GM18505 (cell line): ENCODE results near the gene MAPK11.

Experiments used
- ATAC-seq: cut with Tn5 transposase; IDR thresholded peaks from one replicate; pipeline ENCODE4 v1.9.1; 2021; ENCODE audit not compliant: unreplicated experiment
- POLR2A ChIP-seq: IDR thresholded peaks from 4 replicates; pipeline ENCODE4 v1.6.1; 2011; ENCODE audit warnings: borderline replicate concordance; ENCODE audit not compliant: insufficient read depth, insufficient read length; ENCODE audit errors: extremely low read depth

MAPK11 gene

DNA sequence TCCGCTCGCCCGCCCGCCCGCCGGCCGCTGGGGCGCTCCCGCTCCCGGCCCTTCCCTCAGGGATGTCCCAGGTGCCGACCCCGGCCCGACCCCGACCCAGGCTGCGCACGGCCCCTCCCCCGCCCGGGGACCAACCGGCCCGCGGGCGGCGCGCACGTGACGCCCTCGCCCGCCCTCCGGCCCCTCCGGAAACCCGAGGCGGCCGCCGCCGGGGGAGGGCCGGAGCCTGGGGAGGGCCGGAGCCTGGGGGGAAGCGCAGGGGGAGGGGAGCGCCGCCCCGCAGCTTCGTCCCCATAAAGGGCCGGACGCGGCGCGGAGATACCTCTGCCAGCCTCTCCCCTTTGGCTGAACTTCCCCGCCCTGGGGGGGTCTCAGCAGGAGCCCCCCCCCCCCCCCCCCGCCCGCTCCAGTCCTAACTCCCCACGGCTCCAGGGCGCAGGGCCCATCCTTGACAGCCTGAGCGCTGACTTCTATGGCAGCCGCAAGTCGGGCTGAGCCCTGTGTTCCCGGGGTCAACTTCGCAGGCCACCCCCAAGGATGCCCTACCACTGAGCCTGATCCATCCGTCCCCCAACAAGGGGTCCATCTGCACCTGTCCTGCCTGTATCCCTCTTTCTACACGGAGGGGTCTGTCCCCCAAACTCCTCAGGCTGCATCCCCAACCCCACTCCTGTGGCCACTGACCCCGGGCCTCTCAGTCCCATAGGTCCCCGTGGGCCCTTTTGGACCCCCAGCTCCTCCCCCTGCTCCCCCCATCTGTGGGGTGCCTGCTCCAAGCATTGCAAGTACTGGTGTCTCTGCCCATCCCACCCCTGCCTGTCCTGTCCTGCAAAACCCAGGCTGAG, 8.3 kb downstream of the MAPK11 start, which contains the start of gene MAPK12:
TSS of gene MAPK12 (minus strand) at position 69 of the 845 bp plus-strand sequence. CDS start 174 bp downstream, outside the sequence.
- no peak for TF ChIP-seq POLR2A
- no peak for ATAC-seq

DNA sequence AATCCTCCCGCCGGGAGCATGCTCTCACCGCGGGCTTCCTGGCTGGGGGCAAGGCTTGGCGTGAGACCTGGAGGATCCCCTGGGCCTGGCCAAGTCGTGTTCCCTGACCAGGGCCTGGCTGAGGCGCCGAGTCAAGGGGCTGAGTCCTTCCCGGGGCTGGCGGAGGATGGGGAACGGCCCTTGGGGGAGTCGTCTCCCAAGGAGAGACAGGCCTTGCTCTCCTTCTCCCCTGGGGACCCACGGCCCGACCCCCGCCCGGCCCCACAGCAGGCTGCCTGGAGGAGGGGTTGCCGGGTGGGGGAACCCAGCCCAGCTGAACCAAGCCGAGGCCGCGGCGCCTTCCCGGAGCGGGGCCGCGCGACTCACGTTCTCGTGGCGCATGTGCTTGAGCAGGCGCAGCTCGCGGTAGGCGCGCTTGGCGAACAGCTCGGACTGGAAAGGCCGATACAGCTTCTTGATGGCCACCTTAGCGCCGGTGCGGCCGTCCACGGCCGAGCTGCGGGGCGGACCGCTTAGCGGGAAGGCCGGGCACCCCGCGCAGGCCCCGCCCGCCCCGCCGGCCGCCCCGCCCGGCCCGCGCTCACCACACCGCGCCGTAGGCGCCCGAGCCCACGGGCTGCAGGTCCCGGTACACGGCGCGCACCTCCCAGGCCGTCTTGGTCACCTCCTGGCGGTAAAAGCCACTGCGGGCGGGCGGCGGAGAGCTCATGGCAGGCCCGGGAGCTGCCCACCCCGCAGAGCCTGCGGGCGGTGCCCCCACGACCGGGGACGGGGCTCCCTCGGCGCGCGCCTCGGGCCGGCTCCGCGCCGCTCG, 9.2 kb downstream of the MAPK11 start:
- ATAC-seq: no peak
- TF ChIP-seq POLR2A: no peak

DNA sequence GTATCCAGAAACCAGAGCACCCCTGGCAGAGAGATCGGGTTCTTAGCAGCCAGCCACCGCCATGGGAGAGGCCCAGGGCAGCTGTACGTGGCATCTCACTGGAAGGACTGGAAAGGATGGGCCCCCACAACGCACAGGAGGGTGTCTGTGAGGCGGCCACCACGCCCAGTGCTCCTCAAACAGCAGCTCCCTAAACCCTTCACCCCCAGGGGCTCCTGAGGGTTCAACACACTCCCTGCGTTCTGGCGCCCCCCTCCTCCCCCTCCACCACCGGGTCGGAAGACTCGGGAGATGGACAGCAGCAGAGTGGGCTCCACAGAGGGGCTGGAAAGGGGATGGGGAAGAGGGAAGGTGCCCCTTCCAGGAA, 9.8 kb downstream of the MAPK11 start:
- ATAC-seq: no peak
- no peak for TF ChIP-seq POLR2A

DNA sequence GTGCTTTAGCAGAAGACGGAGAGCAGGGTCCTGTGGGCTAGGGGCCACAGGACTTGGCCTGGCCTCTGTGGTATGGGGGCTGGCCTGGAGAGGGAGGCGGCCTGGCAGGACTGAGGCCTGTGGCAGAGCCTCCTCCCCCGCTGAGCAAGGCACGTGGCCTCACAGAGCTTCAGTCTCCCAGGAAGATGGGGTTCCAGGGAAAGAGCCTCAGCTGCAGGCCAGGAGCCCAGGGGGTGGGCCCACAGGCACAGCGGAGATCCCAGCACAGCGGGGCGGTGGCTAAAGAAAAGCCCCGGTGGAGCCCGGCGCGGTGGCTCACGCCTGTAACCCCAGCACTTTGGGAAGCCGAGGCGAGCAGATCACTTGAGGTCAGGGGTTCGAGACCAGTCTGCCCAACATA, 10.9 kb downstream of the MAPK11 start:
- no peak for TF ChIP-seq POLR2A
- no peak for ATAC-seq

DNA sequence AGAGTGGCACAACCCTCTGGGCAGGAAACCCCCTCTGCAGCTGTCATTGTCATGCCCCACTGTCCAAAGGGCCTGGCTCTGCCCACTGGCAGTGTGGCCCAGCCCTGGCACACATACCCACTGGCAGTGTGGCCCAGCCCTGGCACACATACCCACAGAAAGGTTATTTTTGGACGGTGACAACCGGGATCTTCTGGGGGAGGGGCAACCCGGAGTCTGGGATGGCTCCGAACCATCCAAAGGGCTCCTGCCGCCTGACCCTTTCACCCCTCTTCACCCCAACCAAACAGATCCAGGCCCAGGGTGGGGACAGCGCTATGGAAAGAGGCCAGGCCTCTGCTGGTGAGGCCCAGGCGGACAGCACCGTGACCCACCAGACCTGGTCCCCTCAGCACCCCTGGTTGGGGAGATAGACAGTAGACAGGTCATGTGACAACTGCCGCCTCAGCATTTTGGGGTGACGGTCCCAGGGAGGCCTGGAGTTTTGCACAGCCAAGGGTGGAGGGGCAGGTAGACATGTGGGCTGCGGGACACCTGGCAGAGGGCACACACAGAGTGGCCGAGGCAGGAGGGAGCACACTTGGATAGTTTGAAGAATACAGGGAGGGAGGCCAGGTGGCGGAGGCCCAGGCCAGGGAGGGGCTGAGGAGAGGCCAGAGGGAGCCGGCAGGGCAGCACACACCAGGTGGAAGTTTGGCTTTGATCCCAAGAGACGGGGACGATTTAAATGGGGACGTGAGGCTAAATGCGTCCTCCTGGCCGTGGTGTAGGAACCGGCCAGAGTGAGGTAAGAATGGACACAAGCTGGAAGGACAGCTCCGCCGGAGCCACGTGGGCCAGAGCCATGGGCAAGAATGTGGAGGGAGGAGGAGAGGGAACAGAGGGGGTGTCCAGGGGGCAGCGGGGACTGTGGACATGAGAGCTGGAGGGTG, 11.6 kb downstream of the MAPK11 start:
- no peak for TF ChIP-seq POLR2A
- no peak for ATAC-seq

DNA sequence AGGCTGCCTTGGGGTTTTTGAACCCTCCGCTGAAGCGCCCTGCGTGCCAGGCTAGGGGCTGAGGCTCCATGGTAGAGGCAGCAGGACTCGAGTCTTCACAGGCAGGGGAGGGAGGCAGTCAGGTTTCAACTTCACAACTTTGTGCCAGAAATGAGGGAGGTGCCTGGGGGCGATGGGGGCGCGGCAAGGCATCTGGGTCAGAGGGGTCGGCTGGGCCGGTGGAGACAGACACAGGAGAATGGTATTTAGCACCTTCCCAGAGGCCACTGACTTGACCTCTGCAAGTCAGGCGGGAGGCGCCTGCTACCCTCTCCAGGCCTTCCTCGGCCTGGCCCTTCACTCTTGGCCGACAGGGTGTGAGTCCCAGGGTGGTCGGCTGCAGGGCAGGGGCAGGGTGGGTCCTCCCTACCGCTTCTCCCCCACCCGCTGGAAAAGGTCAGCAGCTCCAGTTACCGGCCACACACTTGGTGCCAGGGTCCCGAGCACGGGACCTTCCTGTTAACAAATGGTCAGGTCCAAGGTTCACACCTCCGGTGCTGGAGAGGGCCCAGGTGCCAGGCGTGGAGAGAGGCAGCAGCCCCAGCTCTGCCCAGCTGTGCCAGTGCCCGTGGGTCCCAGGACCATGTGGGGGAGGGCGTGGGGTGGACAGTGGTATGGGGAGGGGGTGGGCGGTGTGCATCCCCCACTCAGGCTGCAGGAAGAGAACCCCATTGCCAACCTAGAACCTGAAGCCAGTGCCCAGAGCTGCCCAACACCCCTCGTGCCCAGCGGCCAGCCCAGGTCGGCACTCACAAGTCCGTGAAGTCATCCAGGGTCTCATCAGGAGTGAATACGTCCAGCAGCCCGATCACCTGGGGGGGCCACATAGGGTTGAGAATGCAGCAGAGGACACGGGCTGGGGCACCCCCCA, 12.5 kb downstream of the MAPK11 start:
- no peak for TF ChIP-seq POLR2A
- no peak for ATAC-seq

DNA sequence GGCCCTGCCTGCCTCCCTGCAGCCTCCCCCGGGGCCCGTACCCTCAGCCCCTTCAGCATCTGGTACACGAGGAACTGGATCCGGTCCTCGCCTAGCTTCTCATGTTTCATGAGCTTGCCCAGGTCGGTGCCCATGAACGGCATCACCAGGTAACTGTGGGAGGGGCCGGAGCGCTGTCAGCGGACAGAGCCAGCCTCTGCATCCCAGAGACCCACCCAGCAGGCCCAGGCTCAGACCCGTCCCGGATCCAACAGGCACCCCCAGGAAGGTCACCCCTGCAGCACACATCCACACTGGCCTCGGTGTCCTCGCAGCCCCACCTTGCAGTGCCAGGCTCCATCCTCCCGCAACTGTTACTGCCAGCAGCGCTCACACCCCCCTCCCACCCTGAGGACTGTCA, 13.1 kb downstream of the MAPK11 start:
- no peak for TF ChIP-seq POLR2A

DNA sequence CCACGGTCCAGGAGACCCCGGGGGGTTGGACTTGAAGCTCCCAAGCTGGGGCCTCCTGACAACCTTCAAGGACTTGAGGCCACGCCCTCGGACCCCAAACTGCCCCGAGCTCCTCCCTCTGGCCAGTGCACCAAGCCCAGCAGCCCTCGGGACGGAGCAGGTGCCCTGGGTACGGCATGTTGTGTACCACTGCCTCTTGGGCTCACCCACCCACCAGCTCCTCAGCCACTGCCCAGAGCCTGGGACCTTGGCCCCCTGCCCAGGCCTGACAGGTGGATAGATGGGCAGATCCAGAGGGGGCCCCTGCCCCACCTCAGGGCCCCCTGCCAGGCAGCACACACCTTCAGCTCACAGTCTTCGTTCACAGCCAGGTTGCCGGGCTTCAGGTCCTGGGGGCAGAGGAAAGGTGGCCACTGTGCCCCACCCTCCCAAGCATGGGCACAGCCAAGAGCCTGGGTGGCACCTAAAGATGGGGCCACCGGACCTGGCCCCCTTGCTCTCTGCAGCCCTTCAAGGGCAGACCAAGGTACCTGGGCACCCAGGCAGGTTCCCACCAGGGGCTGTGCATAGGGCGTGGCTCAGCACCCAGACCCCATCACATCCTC, 13.8 kb downstream of the MAPK11 start:
- no peak for ATAC-seq
- TF ChIP-seq POLR2A: no peak

More for the DNA sequence above, 13.1 kb downstream of the MAPK11 start:
- no peak for ATAC-seq

DNA sequence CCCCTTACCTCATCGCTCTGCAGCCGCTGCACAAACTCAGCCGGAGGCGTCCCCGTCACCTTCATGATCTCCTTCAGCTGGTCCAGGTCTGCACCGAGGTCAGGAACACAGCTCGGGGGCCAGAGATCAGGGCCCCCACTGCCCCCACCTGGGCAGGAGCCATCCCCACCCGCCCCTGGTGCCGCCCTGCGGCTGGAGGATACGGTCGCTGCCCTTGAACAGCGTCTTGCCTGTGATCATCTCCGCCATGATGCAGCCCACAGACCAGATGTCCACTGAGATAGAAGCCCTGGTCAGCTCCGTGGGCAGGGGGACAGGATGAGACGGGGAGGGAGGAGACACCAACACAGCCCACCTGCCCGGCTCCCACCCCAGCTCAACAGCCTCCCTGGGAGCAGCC, 14.6 kb downstream of the MAPK11 start:
- no peak for ATAC-seq
- no peak for TF ChIP-seq POLR2A

DNA sequence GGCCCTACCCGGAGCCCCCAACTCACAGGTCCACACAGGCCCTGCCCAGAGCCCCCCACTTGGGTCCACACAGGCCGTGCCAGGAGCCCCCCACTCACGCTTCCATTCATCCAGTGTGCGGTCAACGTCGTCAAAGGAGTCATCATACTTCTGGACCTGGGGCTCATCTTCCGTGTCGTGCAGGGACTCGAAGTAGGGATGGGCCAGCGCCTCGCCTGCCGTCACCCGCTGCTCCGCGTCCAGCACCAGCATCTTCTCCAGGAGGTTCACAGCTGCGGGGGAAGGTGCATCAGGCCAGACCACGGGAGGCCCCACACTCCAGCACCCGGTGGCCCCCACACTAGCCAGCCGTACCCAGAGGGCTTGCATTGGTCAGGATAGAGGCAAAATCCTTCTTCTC, 15.1 kb downstream of the MAPK11 start:
- no peak for ATAC-seq
- TF ChIP-seq POLR2A: no peak

DNA sequence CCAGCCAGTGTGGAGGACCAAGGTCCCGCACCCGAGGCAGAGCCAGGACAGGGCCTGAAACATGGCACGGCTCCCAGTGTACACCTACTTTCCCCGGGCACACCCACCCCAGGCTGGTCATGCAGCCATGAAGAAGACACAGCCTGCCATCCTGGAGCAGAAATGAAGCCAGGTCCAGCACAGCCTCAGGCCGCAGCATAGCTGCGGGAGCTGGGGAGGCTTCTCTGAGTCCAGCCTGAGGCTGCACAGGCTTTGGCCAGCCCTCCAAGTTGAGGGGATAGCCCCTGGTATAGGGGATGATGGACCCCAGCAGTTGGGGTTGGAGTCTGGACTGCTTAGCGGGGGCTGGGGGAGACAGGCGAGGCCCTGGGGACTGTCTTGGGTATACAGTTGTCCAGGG, 16.2 kb downstream of the MAPK11 start:
- TF ChIP-seq POLR2A: no peak
- ATAC-seq: no peak
